Measurements from ENCODE around the gene DCTN3.

The DCTN3 gene

GRCh38 chr9:34575862-34576596, 44.3 kb downstream of the DCTN3 start:
- no peaks in the 10 kb centered on the region for H3K4me1 ChIP-seq
- TF ChIP-seq CTCF (IDR thresholded peaks at IDR 0.05): no peak
- no peaks in the 10 kb centered on the region for H3K36me3 ChIP-seq (ENCODE audit: control insufficient read depth, insufficient read depth, low read length)
- H3K27ac ChIP-seq: no peak overlapping the region
- H3K9me3 ChIP-seq (ENCODE audit: control insufficient read depth, low read length): no peaks in the 10 kb centered on the region
- H3K27me3 ChIP-seq (ENCODE audit: control insufficient read depth, insufficient read depth, low read length): peaks cover 3% of the 10 kb centered on the region
- H2AFZ ChIP-seq: no peak overlapping the region
- no peak overlapping the region for H3K9ac ChIP-seq
- no peak overlapping the region for H3K4me2 ChIP-seq (ENCODE audit: low read length)
- no peaks in the 10 kb centered on the region for H3K79me2 ChIP-seq
- H3K4me3 ChIP-seq (ENCODE audit: low read depth, low read length): no peak overlapping the region

- Histone ChIP-seq H3K4me1 (no peaks in the 10 kb centered on the region), H3K79me2 (no peaks in the 10 kb centered on the region)
- TF ChIP-seq CTCF (IDR thresholded peaks at IDR 0.05): no peak
Observed at GRCh38 chr9:34575241-34575640, 45.1 kb downstream of the DCTN3 start.

DNA sequence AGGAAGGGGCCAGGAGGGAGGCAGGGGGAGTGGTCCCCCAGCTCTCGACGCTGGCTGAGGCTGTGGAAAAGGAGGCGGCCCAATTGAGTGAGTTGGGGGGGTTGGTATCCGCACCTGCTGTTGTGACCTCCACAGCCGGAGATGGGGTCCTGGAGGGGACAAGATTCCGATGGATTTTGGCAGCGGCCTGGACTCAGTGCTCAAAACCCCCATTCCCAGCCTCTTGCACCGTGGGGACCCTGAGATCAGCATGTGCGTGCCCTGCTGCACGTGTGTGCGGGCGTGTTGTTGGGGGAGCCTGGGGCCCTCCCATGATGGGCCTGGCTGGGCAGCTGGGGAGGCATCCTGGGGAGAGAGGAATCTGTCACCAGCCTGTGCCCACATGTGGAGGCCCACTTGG, 45.7 kb downstream of the DCTN3 start:
- no peak for TF ChIP-seq CTCF (IDR thresholded peaks at IDR 0.05)
- H3K79me2 ChIP-seq: no peaks in the 10 kb centered on the region
- no peak overlapping the region for H2AFZ ChIP-seq
- H3K4me1 ChIP-seq: no peaks in the 10 kb centered on the region
- no peaks in the 10 kb centered on the region for H3K9me3 ChIP-seq (ENCODE audit: control insufficient read depth, low read length)
- H3K36me3 ChIP-seq (ENCODE audit: control insufficient read depth, insufficient read depth, low read length): no peaks in the 10 kb centered on the region
- no peak overlapping the region for H3K9ac ChIP-seq
- no peak overlapping the region for H3K27ac ChIP-seq
- H3K4me2 ChIP-seq (ENCODE audit: low read length): no peak overlapping the region
- peaks cover 3% of the 10 kb centered on the region for H3K27me3 ChIP-seq (ENCODE audit: control insufficient read depth, insufficient read depth, low read length)
- no peak overlapping the region for H3K4me3 ChIP-seq (ENCODE audit: low read depth, low read length)

More at GRCh38 chr9:34575241-34575640, 45.1 kb downstream of the DCTN3 start:
- Histone ChIP-seq H3K9me3 (ENCODE audit: control insufficient read depth, low read length) (no peaks in the 10 kb centered on the region), H3K36me3 (ENCODE audit: control insufficient read depth, insufficient read depth, low read length) (no peaks in the 10 kb centered on the region), H3K9ac (no peak overlapping the region), H3K27ac (no peak overlapping the region), H3K4me2 (ENCODE audit: low read length) (no peak overlapping the region), H2AFZ (no peak overlapping the region), H3K27me3 (ENCODE audit: control insufficient read depth, insufficient read depth, low read length) (peaks cover 3% of the 10 kb centered on the region), H3K4me3 (ENCODE audit: low read depth, low read length) (no peak overlapping the region)

DNA sequence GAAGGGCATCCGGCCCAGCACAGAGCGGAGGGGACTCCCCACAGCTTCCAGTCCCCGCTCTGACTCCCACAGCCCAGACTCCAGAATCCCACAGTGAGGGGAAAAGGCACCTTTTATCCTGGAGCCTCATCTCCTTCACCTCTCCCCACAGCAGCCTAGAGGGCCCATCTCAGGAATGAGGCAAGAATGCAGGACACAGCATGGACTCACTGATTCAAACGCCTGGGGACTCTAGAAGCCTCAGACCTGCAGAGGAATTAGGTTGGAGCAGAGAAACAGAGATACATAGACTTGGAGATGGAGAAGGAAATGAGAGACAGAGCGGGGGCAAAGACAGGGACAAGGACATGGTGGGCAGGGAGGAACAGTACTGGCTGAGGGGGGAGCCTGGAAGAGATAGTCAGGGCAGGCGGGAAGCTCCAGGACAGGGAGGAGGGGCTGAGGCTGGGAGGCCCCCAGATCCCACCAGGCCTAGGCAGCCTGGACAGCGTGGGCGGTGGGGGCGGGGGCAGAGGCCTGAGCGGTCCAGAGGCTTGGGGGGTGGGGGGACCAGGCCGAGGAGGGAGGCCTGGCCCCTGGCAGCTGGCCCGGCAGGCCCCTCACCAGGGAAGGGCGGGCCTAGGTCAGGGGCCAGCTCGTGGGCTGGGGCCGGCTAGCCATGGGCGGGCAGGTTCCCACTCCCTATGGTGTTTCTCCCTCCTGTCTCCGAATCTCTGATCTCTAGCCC, 46.5 kb downstream of the DCTN3 start:
- H3K79me2 ChIP-seq: no peaks in the 10 kb centered on the region
- no peak overlapping the region for H3K27ac ChIP-seq
- H3K4me2 ChIP-seq (ENCODE audit: low read length): no peak overlapping the region
- TF ChIP-seq CTCF (IDR thresholded peaks at IDR 0.05): no peak
- H2AFZ ChIP-seq: no peak overlapping the region
- no peaks in the 10 kb centered on the region for H3K4me1 ChIP-seq
- no peaks in the 10 kb centered on the region for H3K36me3 ChIP-seq (ENCODE audit: control insufficient read depth, insufficient read depth, low read length)
- no peaks in the 10 kb centered on the region for H3K9me3 ChIP-seq (ENCODE audit: control insufficient read depth, low read length)
- peaks cover 3% of the 10 kb centered on the region for H3K27me3 ChIP-seq (ENCODE audit: control insufficient read depth, insufficient read depth, low read length)
- H3K9ac ChIP-seq: no peak overlapping the region
- H3K4me3 ChIP-seq (ENCODE audit: low read depth, low read length): no peak overlapping the region

All from parathyroid adenoma (tissue), 2 donors.